NCI-H128 (cell line): ENCODE measurements around the gene RGS5.

Experiments
- DNase-seq: peaks from one replicate; lab custom pipeline; 2025; ENCODE audit not compliant: unreplicated experiment; lab: John Stamatoyannopoulos, UW

RGS5 gene

GRCh38 chr1:163093169-163093568, 109.5 kb downstream of the RGS5 start:
- DNase-seq, result no peak
